Kidney tubule cell (primary cell): ENCODE measurements around the gene SH3RF1.
"Not testable (repeated sequence)": the region's sequence is repeated elsewhere in the genome, so short reads cannot be mapped to it uniquely, and the experiment has no call there.

Source experiments
- DNase-seq: peaks from one replicate; pipeline ENCODE4 v3.0.0-alpha.2; 2018; ENCODE audit warnings: low spot score

Gene SH3RF1

GRCh38 chr4:169200361-169201030 is 70.3 kb downstream of the SH3RF1 start:
- peak; percentile 57 for DNase-seq

DNA sequence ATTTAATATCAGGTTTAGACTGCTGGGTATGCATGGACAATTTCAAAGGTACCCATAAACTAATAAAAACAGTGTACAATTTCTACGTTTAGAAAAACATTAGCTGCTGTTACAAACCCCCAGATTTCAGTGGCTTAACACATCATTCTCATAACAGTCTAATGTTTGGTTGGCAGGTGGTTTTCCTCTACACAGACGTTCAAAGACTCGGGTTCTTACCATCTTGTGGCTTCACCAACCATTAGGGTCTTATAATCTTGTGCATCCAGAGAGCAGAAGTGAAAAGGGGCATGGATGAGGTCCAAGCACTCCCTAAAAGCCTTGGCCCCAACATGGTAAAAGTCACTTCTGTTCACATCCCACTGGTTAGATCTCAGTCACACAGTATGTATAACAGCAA is 71.6 kb downstream of the SH3RF1 start:
- DNase-seq: no peak

- DNase-seq: no peak
Measured at GRCh38 chr4:169198167-169198566, 72.6 kb downstream of the SH3RF1 start.

GRCh38 chr4:169197206-169197605 is 73.5 kb downstream of the SH3RF1 start:
- not testable (repeated sequence) for DNase-seq

DNA sequence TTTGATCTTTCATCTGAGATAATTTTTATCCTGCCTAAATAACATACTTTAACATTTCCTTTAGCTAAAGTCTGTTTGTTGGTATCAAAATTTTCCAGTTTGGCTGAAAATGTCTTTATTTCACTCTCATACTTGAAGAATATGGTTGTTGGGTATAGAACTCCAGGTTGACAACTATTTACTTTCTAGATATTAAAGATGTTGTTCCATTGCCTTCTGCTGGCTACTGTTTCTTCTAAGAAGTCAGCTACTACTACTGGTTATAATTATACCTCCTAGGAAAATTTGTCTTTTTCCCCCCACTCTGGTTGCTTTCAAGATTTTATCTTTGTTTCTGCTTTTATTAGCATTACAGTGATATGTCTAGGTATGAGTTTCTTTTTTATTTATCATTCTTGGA is 75.7 kb downstream of the SH3RF1 start:
- no peak for DNase-seq

DNA sequence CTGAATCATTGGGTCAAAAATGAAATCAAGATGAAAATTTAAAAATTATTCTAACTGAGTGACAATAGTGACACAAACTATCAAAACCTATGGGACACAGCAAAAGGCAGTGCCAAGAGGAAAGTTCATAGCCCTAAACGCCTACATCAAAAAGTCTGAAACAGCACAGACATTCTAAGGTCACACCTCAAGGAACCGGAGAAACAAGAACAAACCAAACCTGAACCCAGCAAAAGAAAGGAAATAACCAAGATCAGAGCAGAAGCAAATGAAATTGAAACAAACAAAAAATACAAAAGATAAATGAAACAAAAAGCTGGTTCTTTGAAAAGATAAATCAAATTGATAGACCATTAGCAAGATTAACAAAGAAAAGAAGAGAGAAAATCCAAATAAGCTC is 80.8 kb downstream of the SH3RF1 start:
- DNase-seq: not testable (repeated sequence)

GRCh38 chr4:169189372-169189771 is 81.4 kb downstream of the SH3RF1 start:
- no peak for DNase-seq

GRCh38 chr4:169188204-169188603 is 82.6 kb downstream of the SH3RF1 start:
- no peak for DNase-seq

- no peak for DNase-seq
Measured at GRCh38 chr4:169185133-169185956, 85.4 kb downstream of the SH3RF1 start.

DNA sequence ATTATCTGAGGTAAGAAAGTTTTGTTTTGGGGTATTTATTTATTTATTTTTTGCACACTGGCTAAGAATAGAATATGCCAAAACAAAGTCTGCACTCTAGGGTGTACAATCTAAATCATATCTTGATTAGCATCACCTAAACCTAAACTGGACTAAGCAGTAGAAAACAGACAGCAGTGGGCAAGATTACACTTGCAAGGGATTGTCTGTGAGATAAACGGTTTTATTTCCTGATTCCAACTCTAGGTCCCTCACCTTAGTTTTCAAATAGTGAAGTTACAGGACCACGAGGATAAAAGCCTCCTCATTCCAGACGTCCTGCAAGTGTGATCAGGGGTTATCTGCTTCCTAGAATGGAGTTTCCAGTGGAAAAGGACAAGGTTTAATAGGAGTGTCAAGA is 86.1 kb downstream of the SH3RF1 start:
- no peak for DNase-seq

DNA sequence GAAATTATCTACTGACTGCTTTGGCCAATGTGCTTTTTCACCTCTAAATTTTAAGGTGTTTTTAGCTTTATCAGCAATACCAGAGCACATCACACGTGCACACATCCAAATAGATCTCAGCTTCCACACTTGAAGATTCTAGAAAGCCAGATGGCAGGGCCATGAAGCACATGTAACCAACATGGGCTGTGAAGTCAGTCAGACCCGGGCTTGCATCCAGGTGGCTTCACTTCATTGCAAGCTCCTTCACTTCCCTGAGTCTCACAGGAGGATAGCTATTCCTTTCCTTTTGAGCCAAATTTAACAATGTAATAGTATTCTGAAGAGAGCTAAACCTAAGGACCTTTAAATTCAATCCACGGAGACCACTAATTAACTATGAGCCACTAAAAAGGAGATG is 86.5 kb downstream of the SH3RF1 start:
- DNase-seq: no peak

GRCh38 chr4:169183581-169183980 is 87.2 kb downstream of the SH3RF1 start:
- DNase-seq: no peak

DNA sequence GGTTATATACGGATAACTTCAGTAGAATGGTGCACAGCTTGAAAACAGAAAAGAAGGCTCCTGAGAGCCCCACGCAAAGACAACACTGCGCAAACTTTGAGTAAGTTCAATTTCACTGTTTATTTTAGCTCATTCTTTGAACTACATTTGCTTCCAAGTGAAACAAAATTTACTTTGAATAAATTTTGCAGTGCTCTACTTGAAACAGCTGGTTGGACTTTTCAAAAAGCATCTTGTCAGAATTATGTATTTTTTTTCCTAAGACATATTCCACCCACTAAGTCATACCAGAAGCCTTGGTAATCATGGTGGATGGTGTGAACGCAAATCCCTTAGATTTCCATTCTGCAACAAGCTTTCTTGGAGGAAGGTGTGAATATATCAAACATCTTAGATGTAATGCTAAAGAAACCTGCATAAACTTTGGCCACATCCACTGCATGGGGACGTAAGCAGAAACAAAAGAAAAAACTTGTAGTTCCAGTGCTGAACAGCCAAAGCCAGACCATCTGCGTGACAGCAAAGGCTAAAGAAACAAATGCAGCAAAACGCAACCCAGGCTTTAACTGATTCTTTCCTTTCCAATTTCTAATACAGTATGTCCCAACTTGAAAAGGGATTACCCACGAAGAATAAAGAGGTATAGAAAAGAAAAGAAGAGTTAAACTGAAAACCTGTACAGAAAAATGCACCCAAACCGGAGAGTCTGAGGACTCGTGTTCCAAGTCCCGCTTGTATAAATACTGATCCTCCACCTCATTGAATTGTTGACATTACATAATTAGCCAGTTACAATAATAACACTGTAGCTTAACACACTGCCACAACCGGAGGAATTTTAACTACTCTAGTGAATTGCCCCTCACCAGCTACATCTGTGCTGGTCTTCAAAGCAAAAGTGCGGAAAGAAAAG is 90.9 kb downstream of the SH3RF1 start:
- DNase-seq: no peak

GRCh38 chr4:169178092-169178491 is 92.7 kb downstream of the SH3RF1 start:
- not testable (repeated sequence) for DNase-seq

DNA sequence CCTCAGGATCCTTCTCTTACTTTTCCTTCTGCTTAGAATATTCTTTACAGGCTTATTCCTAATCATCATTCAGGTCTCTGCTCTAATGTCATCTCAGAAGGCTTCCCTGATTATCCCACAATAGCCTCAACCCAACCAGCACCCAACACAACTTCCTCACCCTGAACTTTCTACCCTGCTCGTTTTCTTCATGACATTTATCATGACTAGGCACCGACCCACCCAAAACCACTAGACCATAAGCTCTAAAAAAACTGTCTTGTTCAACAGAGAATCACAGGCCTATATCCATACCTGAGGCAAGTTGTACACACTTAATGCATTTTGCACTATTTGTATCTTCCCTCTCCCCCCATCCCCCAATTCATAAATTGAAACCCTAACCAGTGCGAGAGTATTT is 95.3 kb downstream of the SH3RF1 start:
- no peak for DNase-seq

DNA sequence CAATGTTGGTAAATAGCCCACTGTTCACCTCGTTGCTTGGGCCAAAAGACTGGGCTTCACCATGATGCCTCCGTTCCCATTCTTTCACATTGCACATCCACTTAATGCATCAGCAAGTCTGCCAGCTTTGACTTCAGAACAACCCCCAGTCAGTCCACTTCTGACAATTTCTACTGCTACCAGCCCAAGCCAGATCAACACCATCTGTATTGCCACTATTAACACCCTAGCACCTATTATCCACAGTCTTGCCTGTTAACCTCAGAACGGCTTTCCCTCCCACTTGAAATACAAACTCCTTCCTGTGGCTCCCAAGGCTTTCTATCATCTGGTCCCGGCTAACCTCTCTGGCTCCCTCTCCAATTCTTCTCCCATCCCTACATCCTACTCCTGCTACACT is 95.7 kb downstream of the SH3RF1 start:
- no peak for DNase-seq

GRCh38 chr4:169174247-169174646 is 96.5 kb downstream of the SH3RF1 start:
- DNase-seq: peak; percentile 43

GRCh38 chr4:169167957-169168858 is 102.5 kb downstream of the SH3RF1 start:
- DNase-seq: peak; percentile 44

GRCh38 chr4:169164669-169165415 is 105.9 kb downstream of the SH3RF1 start:
- peak; percentile 83 for DNase-seq

- DNase-seq: no peak
Measured at GRCh38 chr4:169163947-169164668, 106.6 kb downstream of the SH3RF1 start.
